ENCODE results near the gene SIDT2. TPM values are rescaled to one million over a fixed set of nuclear protein-coding genes. Genes with fewer than 3 reads are reported as not detected.

Gene SIDT2
- 53.9 and 63.9 TPM in 2 replicates for total RNA-seq

GRCh38 chr11:117178210-117179034 is at the start of gene SIDT2:
Gene SIDT2 (plus strand): TSS chr11:117178743. CDS start chr11:117179264, 521 bp downstream.

GRCh38 chr11:117143871-117144476 is 34.6 kb upstream of the SIDT2 start, which contains the start of gene PAFAH1B2:
Gene PAFAH1B2 (plus strand): TSS chr11:117144287. CDS start chr11:117152448, 8,161 bp downstream.

DNA sequence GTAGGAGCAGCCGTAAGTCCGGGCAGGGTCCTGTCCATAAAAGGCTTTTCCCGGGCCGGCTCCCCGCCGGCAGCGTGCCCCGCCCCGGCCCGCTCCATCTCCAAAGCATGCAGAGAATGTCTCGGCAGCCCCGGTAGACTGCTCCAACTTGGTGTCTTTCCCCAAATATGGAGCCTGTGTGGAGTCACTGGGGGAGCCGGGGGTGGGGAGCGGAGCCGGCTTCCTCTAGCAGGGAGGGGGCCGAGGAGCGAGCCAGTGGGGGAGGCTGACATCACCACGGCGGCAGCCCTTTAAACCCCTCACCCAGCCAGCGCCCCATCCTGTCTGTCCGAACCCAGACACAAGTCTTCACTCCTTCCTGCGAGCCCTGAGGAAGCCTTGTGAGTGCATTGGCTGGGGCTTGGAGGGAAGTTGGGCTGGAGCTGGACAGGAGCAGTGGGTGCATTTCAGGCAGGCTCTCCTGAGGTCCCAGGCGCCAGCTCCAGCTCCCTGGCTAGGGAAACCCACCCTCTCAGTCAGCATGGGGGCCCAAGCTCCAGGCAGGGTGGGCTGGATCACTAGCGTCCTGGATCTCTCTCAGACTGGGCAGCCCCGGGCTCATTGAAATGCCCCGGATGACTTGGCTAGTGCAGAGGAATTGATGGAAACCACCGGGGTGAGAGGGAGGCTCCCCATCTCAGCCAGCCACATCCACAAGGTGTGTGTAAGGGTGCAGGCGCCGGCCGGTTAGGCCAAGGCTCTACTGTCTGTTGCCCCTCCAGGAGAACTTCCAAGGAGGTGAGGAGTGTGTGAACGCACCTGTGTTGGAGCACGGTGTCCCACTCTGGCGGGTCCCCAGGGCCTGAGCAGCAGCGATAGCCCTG is 20.7 kb downstream of the SIDT2 start, which contains the start of gene TAGLN:
TSS of gene TAGLN (plus strand) at position 318 of the 863 bp plus-strand sequence. CDS start 3,644 bp downstream, outside the sequence.

DNA sequence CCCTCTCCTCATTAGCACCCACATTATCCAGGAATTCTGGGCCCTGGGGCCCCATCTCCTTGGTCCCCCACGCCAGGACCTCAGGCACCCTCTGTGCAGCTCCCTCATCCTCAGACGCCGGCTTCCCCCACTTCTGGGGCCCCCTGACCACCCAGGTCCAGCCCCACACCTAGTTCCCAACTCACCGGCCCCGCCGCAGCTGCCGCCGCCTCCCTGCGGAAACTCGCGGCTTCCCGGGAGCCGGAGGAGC is 53.2 kb downstream of the SIDT2 start, which contains the start of gene PCSK7:
TSS of gene PCSK7 (minus strand) at position 232 of the 250 bp plus-strand sequence. CDS start 2,229 bp downstream, outside the sequence.

DNA sequence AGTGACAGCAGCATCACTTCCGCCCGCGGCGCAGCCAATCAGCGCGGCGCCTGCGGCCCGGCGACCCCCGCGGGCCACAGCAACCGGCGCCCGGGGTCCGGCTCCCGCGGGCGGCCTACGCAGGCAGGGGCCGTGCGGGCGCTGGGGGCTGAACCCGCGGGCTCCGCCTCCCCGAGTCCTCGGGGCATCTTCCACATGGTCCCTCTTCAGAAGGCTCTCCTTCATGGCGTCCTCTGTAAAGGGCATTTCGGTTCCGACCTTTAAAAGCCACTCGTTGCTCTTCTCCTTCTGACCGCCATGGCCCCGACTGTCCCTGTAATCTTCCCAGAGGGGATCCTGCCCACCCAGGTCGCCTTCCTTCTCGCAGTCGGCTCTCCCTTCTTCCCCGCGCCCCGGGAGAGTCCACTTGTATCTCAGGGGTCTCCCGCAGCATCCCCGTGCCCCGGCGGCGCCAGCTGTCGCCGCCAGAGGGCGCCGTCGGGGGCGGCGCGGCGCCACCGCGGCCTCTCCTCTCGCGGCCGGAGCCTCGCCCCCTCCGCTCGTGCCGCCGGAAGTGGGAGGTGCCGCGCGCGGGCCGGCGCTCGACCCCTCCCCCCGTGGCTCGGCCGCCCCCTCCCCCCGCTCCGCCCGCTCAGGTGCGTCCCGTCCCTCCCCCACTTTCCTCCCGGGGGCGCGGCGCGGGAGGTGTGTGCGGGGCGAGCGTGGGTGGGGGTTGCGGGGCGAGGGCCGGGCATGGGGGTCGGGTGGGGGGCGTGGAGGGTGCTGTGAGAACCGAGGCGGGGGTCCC is 53.7 kb downstream of the SIDT2 start, which contains the start of gene RNF214:
TSS of gene RNF214 (plus strand) at position 580 of the 787 bp plus-strand sequence. CDS start 1,602 bp downstream, outside the sequence.

Other genes starting within 250 kb of the SIDT2 start
- 23.5 and 24.5 TPM in 2 replicates for gene SIK3, start 80.3 kb upstream of the SIDT2 start, total RNA-seq
- gene PAFAH1B2, start 34.5 kb upstream of the SIDT2 start, total RNA-seq: 137 and 138 TPM in 2 replicates
- 3,032 and 3,717 TPM in 2 replicates for gene TAGLN, start 20.6 kb downstream of the SIDT2 start, total RNA-seq
- gene PCSK7, start 53.3 kb downstream of the SIDT2 start, total RNA-seq: 44.0 and 68.3 TPM in 2 replicates
- 10.7 and 11.9 TPM in 2 replicates for gene RNF214, start 53.9 kb downstream of the SIDT2 start, total RNA-seq
- 5.4 and 5.7 TPM in 2 replicates for gene BACE1-AS, start 112.6 kb downstream of the SIDT2 start, total RNA-seq
- gene BACE1, start 137.5 kb downstream of the SIDT2 start, total RNA-seq: 53.7 and 55.5 TPM in 2 replicates
- 20.0 and 26.7 TPM in 2 replicates for gene CEP164, start 149.1 kb downstream of the SIDT2 start, total RNA-seq

Data from smooth muscle cell of the pulmonary artery (primary cell).